GM12874 (cell line): ENCODE data around the gene AMFR.
A peak's percentile ranks its signal among the peaks of the same experiment; 100 is the strongest.

ENCODE experiments used
- TF ChIP-seq, protein P1 (sequence below): IDR thresholded peaks from 2 replicates; pipeline ENCODE4 v1.5.1; 2011; ENCODE audit warnings: low read depth, mild to moderate bottlenecking, control low read depth, low read length, moderate library complexity; ENCODE audit not compliant: insufficient read depth

Gene AMFR

GRCh38 chr16:56425439-56425832, at the start of gene AMFR:
AMFR (minus strand) TSS chr16:56425545; CDS start chr16:56425327, 218 bp downstream.
- TF ChIP-seq, protein P1, sequence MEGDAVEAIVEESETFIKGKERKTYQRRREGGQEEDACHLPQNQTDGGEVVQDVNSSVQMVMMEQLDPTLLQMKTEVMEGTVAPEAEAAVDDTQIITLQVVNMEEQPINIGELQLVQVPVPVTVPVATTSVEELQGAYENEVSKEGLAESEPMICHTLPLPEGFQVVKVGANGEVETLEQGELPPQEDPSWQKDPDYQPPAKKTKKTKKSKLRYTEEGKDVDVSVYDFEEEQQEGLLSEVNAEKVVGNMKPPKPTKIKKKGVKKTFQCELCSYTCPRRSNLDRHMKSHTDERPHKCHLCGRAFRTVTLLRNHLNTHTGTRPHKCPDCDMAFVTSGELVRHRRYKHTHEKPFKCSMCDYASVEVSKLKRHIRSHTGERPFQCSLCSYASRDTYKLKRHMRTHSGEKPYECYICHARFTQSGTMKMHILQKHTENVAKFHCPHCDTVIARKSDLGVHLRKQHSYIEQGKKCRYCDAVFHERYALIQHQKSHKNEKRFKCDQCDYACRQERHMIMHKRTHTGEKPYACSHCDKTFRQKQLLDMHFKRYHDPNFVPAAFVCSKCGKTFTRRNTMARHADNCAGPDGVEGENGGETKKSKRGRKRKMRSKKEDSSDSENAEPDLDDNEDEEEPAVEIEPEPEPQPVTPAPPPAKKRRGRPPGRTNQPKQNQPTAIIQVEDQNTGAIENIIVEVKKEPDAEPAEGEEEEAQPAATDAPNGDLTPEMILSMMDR, result peak; percentile 40; the same call in 1 of the 2 replicates

- TF ChIP-seq, protein P1, result no peak
Observed at GRCh38 chr16:56470666-56471065, 45.3 kb upstream of the AMFR start.

DNA sequence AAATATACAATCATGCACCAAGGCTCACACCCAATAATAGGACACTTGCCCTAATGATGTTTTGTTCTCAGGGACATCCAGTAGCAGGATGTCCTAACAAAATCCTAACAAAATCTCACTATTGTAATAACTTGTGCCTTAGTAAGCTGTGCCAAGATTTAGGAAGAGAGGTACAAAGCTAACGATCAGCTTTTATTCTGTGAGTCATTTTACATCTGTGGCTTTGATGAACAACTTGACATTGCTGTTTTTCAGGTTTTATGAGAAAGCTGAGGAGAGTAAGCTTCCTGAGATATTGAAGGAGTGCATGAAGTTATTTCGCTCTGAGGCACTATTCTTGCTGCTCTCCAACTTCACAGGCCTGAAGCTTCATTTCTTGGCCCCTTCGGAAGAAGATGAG, 44.9 kb upstream of the AMFR start:
- TF ChIP-seq, protein P1, result no peak

DNA sequence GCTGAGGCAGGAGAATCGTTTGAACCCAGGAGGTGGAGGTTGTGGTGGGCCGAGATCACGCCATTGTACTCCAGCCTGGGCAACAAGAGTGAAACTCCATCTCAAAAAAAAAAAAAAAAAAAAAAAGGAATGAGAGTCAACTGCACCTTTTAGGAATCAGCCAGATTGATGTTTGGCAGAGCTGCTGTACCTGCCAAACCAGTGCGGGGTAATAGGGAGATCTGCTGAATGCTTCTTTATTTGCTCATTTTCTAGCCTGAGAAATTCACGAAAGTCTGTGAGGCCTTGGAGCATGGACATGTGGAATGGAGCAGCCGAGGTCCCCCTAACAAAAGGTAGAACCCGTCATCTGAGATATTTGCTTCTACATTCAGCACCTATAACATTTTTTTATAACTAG, 44.4 kb upstream of the AMFR start:
- TF ChIP-seq, protein P1, result no peak

DNA sequence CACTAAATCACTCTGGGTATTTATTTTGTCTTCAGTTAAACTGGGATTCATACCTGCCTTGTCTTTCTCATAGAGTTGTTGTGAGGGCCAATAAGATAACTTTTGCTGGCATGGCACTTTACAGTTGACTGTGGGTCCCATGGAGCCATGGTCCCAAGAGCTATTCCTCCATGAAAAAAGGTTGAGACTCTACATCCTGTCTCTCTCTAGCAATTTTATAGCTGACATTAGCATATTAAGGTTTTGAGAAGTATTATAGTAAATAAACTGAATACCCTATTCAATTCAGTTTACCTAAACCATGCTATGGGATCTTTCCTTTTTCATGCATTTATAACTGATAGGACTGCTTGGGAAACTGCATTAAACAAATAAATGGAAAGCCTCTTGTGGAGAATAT, 43.5 kb upstream of the AMFR start:
- TF ChIP-seq, protein P1, result no peak

GRCh38 chr16:56466344-56466743, 41.0 kb upstream of the AMFR start:
- TF ChIP-seq, protein P1, result no peak

DNA sequence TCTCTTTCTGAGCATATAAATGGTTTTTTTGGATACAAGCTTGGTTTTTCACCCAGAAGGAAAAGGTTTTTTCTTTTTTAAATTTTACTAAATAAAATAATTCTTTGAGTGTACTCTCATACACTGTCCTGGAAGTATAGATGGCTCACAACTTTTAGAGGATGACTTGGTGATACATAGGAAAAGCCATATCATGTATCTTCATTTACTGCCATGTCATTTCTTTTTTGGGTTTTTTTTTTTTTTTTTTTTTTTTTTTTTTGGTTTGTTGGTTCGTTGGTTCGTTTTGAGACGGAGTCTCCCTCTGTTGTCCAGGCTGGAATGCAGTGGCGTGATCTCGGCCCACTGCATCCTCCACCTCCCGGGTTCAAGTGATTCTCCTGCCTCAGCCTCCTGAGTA, 37.8 kb upstream of the AMFR start:
- TF ChIP-seq, protein P1, result no peak

GRCh38 chr16:56462064-56462796, 36.9 kb upstream of the AMFR start:
- TF ChIP-seq, protein P1, result no peak
